NCI-H345 treated with DMSO at 0.1 percent for 48 hours (cell line): ENCODE data around the gene TAP1.
"Not testable (repeated sequence)": the region's sequence is repeated elsewhere in the genome, so short reads cannot be mapped to it uniquely, and the experiment has no call there.

Experiments
- DNase-seq: peaks from one replicate; lab custom pipeline; 2025; ENCODE audit not compliant: unreplicated experiment; lab: John Stamatoyannopoulos, UW

Gene TAP1, protein sequence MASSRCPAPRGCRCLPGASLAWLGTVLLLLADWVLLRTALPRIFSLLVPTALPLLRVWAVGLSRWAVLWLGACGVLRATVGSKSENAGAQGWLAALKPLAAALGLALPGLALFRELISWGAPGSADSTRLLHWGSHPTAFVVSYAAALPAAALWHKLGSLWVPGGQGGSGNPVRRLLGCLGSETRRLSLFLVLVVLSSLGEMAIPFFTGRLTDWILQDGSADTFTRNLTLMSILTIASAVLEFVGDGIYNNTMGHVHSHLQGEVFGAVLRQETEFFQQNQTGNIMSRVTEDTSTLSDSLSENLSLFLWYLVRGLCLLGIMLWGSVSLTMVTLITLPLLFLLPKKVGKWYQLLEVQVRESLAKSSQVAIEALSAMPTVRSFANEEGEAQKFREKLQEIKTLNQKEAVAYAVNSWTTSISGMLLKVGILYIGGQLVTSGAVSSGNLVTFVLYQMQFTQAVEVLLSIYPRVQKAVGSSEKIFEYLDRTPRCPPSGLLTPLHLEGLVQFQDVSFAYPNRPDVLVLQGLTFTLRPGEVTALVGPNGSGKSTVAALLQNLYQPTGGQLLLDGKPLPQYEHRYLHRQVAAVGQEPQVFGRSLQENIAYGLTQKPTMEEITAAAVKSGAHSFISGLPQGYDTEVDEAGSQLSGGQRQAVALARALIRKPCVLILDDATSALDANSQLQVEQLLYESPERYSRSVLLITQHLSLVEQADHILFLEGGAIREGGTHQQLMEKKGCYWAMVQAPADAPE

GRCh38 chr6:32853541-32854375, at the start of gene TAP1, which contains the start of gene PSMB9:
TAP1 (minus strand) TSS chr6:32853704; CDS start chr6:32853636, 68 bp downstream.
PSMB9 (plus strand) TSS chr6:32854192; CDS start chr6:32854230, 38 bp downstream.
- peak; percentile 67 for DNase-seq

- DNase-seq: no peak
Measured at GRCh38 chr6:32895006-32895345, 41.5 kb upstream of the TAP1 start.

DNA sequence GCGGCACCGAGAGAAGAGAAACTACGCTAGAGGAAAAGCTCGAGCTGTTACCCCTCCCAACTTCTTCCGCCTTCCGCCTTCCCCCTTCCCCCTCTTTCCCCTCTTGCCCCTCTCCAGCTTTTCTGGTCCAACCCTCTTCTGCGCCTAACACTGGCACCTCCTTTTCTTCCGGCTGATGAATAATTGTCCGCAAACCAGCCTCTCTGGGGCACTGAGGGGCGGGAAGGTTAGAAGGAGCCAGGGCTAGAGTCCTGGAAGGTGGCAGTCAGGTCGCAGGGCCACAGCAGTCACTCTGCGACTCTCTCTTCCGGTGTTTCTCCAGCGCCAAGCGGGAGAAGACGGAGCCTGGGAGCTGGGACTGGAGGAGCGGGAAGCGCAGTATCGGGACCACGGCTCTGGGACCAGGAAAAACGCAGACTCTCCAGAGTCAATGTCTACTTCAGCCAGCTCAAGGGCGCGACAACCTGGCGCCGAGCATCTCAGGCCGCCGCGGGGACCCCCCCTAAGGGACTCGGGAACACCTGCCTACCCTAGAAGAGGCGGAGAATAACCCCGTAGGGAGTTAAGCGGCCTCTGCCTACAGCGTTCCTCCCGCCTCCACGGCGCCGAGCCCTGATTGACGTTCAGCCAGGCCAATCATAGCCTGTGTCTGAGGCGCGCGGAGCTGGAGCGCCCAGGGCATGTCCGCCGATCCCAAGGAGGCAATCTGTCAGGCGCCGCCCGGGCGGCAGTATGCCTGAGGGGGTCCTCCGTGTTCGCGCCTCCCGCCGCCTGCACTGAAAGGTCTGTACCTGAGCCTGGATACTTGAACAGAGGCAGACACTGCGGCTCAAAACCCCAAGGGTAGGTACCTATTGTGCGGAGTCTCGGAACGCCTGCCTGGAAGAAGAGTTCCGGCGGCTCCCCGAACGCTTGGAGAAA, 40.8 kb upstream of the TAP1 start:
- DNase-seq: peak; percentile 89

GRCh38 chr6:32890831-32891230, 37.3 kb upstream of the TAP1 start:
- no peak for DNase-seq

GRCh38 chr6:32889533-32889932, 36.0 kb upstream of the TAP1 start:
- no peak for DNase-seq

GRCh38 chr6:32888576-32888975, 35.1 kb upstream of the TAP1 start:
- no peak for DNase-seq

GRCh38 chr6:32887616-32888015, 34.1 kb upstream of the TAP1 start:
- DNase-seq: no peak

DNA sequence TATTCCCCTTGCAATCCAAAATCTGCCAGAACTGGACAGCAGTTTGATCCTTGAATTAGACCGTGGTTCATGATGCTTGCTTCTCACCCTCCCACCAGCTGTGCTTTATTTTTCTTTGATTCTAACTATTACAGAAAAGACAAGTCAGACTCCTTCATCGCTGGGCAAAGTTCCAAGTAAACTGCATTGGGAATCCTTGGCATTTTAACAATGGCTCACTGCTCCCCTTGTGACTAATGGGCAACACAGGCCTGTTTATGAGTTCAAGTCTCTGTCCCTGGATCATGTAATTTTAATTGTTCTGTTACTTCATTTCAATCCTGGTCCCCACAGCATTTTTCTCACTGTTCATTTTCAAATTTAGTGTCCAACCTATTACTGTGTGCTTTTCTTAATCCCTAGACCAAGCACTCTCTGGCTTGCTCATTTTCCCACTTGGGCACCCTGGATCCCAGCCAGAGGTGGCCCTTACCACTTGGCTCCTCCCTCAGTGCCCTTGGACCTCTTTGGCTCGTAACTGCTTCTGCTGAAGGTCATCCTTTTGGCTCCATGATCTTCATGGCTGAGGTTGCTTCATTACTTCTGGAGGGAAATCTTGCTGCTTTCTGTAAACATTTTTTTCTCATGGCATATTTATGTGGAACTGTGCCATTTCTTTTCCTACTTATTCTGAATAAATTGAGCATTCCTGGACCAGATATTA, 33.3 kb upstream of the TAP1 start:
- DNase-seq: no peak

DNA sequence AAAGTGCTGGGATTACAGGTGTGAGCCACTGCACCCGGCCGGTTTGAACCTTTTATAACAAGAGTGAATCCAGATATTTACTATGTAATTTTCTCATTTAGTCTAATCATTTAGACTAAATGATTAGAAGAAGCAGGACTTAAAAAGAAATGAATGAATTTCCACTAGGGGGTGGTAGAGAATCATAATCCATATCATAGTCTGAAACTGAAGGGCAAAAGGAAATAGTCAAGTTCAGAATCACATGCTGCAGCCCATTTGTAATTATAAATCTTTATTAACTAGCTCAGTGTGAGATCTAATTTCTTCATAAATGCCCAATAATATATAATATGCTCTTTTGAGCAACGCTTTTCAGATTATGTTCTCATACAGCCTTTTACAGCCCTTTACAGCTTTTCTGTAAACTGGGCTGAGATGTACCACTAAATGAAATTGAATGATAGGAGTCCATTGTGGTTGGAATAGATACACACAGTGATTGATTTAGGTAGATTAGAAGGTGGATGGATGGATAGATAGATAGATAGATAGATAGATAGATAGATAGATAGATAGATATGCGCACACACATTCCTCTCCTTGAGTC, 32.3 kb upstream of the TAP1 start:
- peak; percentile 40 for DNase-seq

GRCh38 chr6:32883789-32884188, 30.3 kb upstream of the TAP1 start:
- DNase-seq: no peak

- no peak for DNase-seq
Measured at GRCh38 chr6:32882879-32883250, 29.4 kb upstream of the TAP1 start.

- not testable (repeated sequence) for DNase-seq
Measured at GRCh38 chr6:32880962-32881361, 27.5 kb upstream of the TAP1 start.

DNA sequence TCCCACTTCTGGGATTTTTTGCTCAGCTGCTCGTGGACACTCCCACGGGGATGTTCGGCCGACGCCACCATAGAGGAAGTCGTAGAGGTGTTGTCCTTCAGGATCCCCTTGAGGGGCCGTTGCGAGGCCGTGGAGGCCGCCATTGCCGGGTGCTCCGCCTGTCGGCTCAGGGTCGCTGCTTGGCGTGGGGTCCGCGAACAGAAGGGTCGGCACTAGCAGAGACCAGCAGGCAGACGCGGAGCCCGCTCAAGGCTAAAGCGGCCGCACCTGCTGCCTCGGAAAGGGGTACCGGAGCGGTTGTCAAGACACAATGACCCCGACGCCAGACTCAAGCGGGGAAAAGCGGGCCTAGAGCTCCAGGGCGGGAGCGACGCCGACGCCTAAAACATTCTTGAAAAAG, 26.2 kb upstream of the TAP1 start:
- DNase-seq: no peak

DNA sequence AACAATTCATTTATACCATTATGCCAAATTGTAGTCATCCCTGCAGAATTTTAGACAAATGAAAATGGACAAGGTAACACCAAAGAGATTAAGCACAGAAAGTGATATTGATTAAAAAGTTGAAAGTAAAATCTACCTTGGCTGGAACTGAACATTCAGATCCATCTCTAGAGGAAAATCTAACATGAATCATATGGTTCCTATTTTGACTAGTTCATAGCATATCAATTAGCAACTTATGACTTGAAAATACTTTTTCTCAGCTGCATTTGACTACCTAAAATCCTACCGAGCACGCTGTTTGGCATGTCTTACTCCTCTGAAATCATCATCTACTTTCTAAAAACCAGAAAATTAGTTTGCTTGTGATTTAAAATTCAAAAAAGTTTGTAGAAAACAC, 23.1 kb upstream of the TAP1 start:
- no peak for DNase-seq

DNA sequence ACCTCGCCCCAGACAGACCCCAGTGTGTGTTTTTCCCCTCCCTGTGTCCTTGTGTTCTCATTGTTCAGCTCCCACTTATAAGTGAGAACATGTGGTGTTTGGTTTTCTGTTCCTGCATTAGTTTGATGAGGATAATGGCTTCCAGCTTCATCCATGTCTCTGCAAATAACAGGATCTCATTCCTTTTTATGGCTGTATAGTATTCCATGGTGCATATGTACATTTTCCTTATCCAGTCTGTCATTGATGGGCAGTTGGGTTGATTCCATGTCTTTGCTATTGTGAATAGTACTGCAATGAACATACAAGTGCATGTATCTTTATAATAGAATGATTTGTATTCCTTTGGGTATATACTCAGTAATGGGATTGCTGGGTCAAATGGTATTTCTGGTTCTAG, 20.4 kb upstream of the TAP1 start:
- DNase-seq: not testable (repeated sequence)

- peak; percentile 66 for DNase-seq
Measured at GRCh38 chr6:32868257-32868788, 14.8 kb upstream of the TAP1 start.

DNA sequence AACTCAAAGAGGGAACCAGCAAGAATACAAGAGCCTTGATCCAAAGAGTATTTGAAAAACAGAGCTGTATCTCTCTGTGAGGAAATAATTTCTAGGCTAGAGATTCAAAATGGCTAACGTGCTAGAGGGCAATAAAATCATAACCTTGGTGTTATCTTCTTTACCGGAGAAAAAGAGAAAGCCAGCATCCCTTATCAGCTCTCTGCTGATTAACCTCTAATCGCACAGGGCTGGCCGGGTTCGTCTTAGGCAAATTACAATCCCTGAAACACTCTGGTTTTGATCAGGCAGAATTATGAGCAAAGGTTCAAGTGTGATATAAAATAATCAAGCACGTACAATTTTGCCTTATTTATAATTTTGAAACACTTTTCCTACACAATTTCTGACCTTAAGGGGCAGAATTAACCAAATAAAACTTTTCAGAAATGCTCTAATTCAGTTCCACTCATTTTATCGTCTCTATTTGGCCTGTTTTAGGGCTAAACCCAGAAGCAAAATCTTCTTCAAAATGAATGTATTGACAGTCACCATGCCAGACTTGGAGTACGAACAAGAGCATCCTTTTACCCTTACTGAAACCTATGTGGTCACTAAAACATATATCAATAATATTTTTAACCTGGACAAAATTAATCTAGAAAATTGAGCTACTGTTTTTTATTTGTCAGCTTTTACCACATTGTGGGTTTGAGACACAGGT, 14.2 kb upstream of the TAP1 start:
- no peak for DNase-seq

DNA sequence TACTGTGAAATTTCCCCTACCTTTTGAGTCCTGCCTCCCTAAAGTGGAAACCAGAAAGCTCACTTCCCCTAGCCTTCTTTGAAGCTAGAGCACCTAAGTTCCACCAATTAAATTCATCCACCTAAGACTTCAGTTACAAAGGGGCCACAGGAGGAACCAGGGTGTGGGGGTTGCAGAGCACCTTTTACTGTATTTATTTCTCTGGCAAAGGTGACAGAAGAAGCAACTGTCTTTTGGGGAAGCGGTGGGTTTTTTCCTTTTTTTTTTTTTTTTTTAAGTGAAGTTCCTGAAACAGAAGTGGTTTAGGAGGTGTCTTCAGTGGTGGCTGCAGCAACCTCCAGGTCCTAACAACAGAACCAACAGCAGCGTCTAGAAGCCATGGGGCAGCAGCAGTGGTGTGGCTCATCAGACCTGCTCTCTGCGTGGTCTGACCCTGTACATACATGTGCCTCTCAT, 13.5 kb upstream of the TAP1 start:
- no peak for DNase-seq
